Lower lobe of right lung (tissue), 2 donors: ENCODE data around the gene RPP30. TPM values are rescaled to one million over a fixed set of nuclear protein-coding genes. Genes with fewer than 3 reads are reported as not detected.

Source experiments
- ATAC-seq, 2 donors: fragments of 200-7000 bp; cut with Tn5 transposase; one replicate each; pipeline ENCODE4 v1.9.1; 2020 to 2022; ENCODE audit warnings: mild to moderate bottlenecking in 2 of 2, moderate library complexity in 2 of 2
- DNase-seq: peaks from one replicate; pipeline ENCODE4 v3.0.0-alpha.2; 2020
- H3K27ac ChIP-seq: fragments of 200-600 bp; one replicate; pipeline ENCODE4 v1.8.0; 2022
- H3K27me3 ChIP-seq: fragments of 200-600 bp; one replicate; pipeline ENCODE4 v1.8.0; 2022; ENCODE audit warnings: low read depth
- H3K36me3 ChIP-seq: fragments of 200-600 bp; one replicate; pipeline ENCODE4 v1.8.0; 2022; ENCODE audit warnings: mild to moderate bottlenecking
- H3K4me1 ChIP-seq: fragments of 200-600 bp; one replicate; pipeline ENCODE4 v1.8.0; 2022
- H3K4me3 ChIP-seq: fragments of 200-600 bp; one replicate; pipeline ENCODE4 v1.8.0; 2022; ENCODE audit warnings: mild to moderate bottlenecking
- H3K9me3 ChIP-seq: fragments of 200-600 bp; one replicate; pipeline ENCODE4 v1.8.0; 2022
- intact Hi-C: fragments of 100-400 bp; cut with DNase I; formaldehyde crosslinking; loops from one replicate; pipeline ENCODE4 v1.11.0; 2022
- total RNA-seq: library from RNA; stranded (reverse); fragmentation: NEBNext Ultra II Directional; extraction: Animal tissue kit (Norgen Biotek cat#: 25700); gene quantifications from one replicate; pipeline ENCODE4 v1.2.1, GENCODE V29; 2021
- TF ChIP-seq, protein P1 (sequence below): fragments of 200-600 bp; IDR thresholded peaks from one replicate; pipeline ENCODE4 v1.8.0; 2022; ENCODE audit warnings: antibody characterized with exemption, mild to moderate bottlenecking
- donor health status: DM: no; HTN: yes; CAD: no; lungs with severe emphysema.

RPP30 gene
- total RNA-seq, 1 donor from 2014 or later, result 28.2 TPM

DNA sequence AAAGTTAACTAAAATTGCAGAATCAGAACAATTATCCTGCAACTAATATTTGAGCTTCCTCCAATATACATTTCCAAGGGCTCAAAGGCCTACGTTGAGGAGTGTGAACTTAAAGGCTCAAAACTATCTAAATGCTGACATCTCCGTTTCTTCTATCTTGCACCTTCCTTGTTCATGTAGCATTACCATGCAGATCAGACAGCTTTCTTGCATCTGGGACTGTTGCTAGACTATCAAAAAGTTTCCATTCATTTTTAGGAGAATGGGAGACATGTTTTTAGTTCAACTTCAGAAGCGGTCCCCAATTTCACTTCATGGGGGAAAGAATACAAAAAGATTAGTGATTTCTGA is 46.2 kb downstream of the RPP30 start:
- no peaks in the 10 kb centered on the region for H3K9me3 ChIP-seq
- ATAC-seq, result no peak
- H3K27ac ChIP-seq, result no peak overlapping the region
- intact Hi-C loops, result no loop called here
- TF ChIP-seq, protein P1, sequence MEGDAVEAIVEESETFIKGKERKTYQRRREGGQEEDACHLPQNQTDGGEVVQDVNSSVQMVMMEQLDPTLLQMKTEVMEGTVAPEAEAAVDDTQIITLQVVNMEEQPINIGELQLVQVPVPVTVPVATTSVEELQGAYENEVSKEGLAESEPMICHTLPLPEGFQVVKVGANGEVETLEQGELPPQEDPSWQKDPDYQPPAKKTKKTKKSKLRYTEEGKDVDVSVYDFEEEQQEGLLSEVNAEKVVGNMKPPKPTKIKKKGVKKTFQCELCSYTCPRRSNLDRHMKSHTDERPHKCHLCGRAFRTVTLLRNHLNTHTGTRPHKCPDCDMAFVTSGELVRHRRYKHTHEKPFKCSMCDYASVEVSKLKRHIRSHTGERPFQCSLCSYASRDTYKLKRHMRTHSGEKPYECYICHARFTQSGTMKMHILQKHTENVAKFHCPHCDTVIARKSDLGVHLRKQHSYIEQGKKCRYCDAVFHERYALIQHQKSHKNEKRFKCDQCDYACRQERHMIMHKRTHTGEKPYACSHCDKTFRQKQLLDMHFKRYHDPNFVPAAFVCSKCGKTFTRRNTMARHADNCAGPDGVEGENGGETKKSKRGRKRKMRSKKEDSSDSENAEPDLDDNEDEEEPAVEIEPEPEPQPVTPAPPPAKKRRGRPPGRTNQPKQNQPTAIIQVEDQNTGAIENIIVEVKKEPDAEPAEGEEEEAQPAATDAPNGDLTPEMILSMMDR, result no peak
- DNase-seq, result no peak
- H3K4me1 ChIP-seq, result no peaks in the 10 kb centered on the region
- peaks cover 5% of the 10 kb centered on the region for H3K27me3 ChIP-seq
- no peaks in the 10 kb centered on the region for H3K36me3 ChIP-seq
- H3K4me3 ChIP-seq, result no peak overlapping the region

DNA sequence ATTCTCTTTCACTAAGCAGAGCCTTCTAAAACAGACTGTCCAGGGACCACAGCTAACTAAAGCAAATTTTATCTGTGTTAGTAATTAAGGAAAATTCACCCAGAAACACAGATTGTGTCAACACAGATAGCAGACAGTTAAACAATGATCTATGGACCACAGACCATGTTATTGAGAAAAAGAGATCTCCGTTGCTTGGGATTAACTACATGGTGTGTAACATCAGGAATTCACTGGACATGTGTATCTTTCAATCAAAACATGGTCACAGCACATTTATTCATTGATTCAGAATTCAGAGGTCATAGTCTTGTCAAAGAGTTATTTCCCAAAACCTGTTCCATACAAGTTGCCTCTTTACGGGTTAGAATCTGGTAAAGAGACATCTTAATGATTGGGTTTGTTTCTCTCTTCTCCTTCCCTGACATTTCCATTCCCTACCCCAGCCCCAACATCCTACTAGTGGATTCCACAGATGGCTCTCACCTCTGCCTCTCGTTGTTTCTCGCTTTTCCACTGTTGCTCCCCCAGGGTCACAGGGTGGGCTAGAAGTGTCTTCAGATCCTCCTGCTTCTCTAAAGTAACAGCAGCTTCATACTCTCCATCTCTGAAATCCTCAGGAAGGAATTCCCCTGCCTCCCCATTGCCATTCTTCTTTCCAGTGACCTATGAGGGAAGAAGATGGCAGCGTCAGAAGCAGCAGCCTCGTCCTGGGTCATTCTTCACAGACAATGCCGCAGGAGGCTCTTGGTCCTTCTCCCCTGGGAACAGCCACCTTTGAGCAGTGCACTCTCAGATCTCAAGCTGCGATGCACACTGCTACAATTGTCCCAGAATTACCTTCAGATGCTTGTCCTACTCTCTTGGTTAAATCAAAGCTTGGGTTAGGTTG is 48.2 kb downstream of the RPP30 start:
- Histone ChIP-seq H3K9me3 (no peaks in the 10 kb centered on the region), H3K27me3 (peaks cover 5% of the 10 kb centered on the region), H3K4me3 (no peak overlapping the region), H3K27ac (no peak overlapping the region), H3K4me1 (no peaks in the 10 kb centered on the region), H3K36me3 (no peaks in the 10 kb centered on the region)
- DNase-seq (no peak), ATAC-seq (no peak)
- intact Hi-C loops, result no loop called here
- TF ChIP-seq, protein P1, result no peak

DNA sequence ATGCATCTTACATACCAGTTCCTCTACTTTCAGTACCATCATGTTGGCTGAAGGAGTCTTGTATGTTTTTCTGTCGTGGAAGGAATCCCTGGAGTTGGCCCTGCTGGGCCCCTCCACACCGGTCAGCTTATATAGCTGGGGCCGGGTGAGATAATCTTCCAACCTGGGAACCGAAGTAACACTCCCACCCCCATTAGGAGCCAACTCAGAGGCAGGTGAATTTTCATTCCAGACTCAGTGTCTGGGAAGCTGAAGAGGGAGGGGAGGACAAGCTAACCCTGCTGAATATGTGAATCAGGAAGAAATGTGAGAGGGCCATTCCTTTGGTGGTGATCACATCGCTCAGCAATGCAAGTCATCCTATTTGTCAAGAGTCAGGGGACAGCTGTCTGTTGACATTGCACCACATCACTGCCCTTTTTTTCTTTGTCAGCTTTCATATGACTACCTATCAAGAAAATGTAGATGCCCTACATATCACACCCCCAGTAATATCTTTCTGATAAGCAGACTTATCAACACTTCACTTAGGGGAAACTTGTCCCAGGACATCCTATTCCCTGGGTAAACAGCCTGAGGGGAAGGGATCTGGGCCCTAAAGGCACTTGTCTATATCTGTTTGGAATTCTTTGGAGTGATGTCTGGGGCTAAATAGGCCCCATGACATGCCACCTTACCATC is 49.4 kb downstream of the RPP30 start, which contains the start of gene ANKRD1:
Gene ANKRD1, minus strand, starts transcription at position 102 of the 681 bp plus-strand sequence. Its CDS starts 60 bp downstream, at position 42.
- intact Hi-C loops, result no loop called here
- no peak for DNase-seq
- Histone ChIP-seq H3K27ac (peak within 1 kb of the TSS; percentile 15), H3K4me3 (no peak within 1 kb of the TSS), H3K4me1 (no peaks in the 10 kb centered on the region), H3K36me3 (no peaks in the 10 kb centered on the region), H3K9me3 (no peaks in the 10 kb centered on the region), H3K27me3 (peaks cover 5% of the 10 kb centered on the region)
- TF ChIP-seq, protein P1, result no peak
- ATAC-seq, result peak; percentile 64 to 87

DNA sequence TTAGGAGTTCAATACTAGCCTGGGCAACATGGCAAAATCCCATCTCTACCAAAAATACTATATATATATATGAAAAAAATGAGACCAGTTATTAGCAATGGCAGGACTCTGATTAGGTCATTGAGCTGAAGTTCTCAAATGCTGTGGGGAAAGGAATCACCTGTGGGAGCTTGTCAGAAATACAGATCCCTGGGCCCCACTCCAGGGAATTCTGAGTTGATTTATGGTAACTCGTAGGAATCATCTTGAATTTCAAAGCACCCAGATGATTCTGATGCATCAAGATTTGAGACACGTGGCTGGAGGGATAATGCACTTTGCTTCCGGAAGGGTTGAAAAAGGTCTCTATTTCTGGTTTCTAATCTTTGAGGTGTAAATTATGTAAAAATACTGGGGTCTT is 50.1 kb downstream of the RPP30 start:
- Histone ChIP-seq H3K4me1 (no peaks in the 10 kb centered on the region), H3K27me3 (peaks cover 5% of the 10 kb centered on the region), H3K36me3 (no peaks in the 10 kb centered on the region), H3K9me3 (no peaks in the 10 kb centered on the region), H3K4me3 (no peak overlapping the region), H3K27ac (peak overlapping the region; percentile 15)
- TF ChIP-seq, protein P1, result no peak
- DNase-seq (no peak), ATAC-seq (no peak)
- intact Hi-C loops, result no loop called here

DNA sequence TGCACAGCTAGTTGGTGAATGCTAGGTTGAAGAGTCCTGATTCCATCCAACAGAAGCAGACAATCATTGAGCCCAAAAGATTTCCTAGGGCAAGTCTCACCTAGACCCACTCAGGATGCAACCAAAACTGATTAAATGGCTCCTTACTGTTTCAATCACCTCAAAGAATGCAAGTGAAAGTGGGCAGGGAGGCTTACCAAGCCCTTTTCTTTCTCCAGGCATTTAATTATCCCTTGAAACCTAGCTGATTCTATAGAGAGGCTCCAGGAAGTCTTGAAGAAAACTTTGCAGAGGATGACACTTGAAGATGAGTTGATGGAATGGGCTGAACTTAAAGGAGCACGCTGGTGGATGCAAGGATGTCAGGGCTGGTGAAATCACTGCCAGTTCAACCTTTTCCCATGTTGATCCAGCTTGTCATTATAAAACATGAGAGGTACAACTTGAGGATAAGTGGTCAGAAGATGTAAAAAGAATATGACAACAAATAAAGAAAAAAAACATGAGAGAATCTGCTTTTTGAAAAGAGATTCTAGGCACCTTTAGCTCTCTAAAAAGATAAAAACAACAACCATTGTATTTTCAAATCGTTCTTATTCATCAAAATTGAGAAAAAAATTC is 51.4 kb downstream of the RPP30 start:
- no peak overlapping the region for H3K27ac ChIP-seq
- H3K9me3 ChIP-seq, result no peaks in the 10 kb centered on the region
- peaks cover 5% of the 10 kb centered on the region for H3K27me3 ChIP-seq
- no peak for ATAC-seq
- no peaks in the 10 kb centered on the region for H3K36me3 ChIP-seq
- TF ChIP-seq, protein P1, result no peak
- no peak overlapping the region for H3K4me3 ChIP-seq
- H3K4me1 ChIP-seq, result no peaks in the 10 kb centered on the region
- DNase-seq, result no peak
- intact Hi-C loops, result no loop called here
